GM04503 (cell line): ENCODE measurements around the gene LCN12.

ENCODE experiments used
- DNase-seq: peaks from one replicate; pipeline ENCODE4 v3.0.0-alpha.2; 2012; ENCODE audit warnings: low read depth

The LCN12 gene

DNA sequence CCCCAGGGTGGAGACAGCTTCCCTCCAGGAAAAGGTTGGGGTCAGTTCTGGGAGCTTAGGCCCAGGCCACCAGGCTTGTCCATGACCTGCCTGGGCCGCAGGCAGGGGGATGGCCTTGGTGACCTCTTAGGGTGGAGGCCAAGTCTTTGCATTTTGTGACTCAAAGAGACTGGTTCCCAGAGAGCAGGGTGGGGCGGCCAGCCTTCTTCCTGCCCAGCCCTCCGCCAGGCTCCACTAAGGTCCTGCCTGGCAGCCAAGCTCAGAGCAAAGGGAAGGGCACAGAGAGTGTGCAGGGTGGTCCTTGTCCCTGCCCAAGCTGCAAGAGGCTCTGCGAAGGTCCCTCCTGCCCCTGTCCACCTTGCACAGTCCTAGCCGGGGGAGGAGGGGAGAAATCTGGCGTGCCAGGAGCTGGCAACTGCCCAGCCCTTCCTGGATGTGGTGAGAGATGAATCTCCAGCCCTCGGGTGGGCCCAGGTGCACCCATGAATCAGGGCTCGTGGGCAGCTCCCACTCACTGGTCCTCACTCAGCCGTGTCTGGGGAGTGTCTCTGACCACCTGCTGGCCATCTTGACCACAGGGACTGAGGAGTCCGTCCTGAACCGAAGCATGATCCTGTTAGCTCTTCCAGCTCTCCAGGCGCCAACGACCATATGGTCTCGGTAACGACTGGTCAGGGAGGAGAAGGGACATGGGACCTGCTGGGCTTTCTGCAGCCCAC is 22.9 kb downstream of the LCN12 start:
- DNase-seq, result no peak

DNA sequence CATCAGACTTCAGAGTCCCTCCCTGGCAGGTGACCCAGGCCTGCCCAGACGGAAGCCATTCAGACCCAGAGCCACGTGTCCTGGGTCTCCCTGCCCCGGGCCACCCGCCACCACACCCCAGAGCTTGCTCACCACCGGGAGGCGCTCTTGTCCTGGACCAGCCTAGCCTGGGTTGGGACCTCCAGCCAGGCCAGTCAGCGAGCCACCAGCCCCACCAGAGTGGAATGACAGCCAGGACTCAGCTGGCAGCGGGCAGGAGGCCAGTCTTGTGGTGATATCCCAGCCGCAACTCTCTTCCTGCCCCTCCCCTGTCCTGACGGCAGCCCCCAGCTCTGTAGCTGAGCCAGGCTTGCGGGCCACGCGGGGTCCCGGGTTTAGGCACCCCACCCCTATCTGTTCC is 23.6 kb downstream of the LCN12 start:
- DNase-seq, result no peak

DNA sequence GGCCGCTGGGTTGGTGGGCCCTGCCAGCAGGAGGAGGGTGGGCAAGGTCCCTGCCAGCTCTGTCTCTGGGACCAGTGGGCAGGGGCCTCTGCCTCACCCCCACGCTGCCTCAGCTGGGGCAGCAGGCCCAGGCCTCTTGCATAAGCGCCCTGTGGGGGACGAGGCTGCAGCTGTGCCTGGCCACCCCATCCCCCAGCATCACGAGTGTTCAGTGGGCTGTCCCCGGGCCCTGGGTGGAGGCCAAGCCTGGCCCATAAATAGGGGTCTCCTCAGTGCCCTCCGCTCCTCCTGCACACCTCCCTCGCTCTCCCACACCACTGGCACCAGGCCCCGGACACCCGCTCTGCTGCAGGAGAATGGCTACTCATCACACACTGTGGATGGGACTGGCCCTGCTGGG is 25.1 kb downstream of the LCN12 start, which contains the start of gene PTGDS:
PTGDS (plus strand) TSS at position 282 of the 400 bp plus-strand sequence; CDS start at position 357, 75 bp downstream.
- DNase-seq, result no peak

DNA sequence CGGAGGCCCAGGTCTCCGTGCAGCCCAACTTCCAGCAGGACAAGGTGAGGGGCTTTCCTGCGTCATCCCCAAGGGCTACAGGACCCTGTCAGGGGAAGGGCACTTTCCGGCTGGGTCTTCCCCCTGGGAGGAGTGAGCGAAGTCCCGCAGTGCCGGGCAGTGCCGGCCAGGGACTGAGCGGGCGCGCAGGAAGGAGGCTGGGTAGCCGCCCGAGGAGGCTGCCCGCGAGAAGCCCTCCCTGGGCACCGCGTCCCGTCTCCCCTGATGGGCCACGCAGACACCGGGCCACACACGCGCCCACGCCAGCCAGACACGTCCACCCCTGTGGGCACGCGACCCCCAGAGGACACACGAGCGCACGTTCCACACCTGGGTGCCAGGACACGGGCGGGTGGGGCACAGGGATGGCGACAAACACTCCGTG is 25.6 kb downstream of the LCN12 start:
- DNase-seq, result no peak

DNA sequence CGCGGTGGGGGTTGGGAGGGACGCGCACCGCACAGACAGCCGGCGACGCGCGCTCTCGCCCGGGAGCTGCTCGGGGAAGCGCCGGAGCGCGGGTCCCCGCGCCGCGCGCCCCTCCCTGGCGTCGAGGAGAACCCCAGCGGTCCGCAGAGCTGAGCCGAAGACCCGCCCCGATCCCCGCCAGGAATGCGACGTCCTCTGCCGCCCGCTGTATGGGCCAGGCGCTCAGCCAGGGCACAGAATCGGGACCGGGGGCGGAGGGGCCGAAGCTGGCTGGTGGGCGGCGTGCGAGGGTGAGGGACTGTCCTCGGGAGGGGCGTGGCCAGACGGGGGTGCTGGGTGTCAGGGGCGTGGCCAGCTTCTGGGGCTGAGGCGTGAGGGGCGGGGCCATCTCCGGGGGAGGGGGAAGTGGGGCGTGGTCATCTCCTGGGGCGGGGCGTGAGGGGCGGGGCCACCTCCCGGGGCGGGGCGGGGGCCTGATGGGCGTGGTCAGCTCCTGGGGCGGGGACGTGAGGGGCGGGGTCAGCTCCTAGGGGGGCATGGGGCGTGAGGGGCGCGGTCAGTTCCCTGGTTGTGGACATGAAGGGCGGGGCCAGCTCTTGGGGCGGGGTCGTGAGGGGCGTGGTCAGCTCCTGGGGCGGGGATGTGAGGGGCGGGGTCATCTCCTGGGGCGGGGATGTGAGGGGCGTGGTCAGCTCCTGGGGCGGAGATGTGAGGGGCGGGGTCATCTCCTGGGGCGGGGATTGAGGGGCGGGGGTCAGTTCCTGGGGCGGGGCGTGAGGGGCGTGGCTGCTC is 26.2 kb downstream of the LCN12 start:
- no peak for DNase-seq

DNA sequence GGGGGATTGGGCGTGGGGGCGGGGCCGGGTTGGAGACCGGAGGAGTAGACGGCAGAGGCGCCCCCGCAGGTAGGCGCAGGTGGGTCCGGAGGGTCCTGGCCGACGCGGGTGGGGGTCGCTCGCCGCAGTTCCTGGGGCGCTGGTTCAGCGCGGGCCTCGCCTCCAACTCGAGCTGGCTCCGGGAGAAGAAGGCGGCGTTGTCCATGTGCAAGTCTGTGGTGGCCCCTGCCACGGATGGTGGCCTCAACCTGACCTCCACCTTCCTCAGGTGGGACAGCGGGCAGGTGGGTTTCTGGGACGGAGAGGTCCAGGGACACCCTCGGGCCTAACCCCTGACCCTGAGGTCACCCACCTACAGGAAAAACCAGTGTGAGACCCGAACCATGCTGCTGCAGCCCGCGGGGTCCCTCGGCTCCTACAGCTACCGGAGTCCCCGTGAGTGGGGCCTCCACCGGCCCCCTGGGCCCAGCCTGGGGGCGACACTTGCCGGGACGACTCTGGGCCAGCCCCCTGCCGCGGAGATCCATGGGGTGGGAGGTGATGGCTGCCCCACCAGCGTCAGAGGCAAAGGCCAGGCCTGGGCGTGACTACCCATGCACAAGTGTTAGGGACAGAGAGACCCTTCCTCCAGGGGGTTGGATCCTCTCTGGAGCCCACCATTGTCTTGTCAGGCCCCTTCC is 26.9 kb downstream of the LCN12 start:
- DNase-seq, result no peak

DNA sequence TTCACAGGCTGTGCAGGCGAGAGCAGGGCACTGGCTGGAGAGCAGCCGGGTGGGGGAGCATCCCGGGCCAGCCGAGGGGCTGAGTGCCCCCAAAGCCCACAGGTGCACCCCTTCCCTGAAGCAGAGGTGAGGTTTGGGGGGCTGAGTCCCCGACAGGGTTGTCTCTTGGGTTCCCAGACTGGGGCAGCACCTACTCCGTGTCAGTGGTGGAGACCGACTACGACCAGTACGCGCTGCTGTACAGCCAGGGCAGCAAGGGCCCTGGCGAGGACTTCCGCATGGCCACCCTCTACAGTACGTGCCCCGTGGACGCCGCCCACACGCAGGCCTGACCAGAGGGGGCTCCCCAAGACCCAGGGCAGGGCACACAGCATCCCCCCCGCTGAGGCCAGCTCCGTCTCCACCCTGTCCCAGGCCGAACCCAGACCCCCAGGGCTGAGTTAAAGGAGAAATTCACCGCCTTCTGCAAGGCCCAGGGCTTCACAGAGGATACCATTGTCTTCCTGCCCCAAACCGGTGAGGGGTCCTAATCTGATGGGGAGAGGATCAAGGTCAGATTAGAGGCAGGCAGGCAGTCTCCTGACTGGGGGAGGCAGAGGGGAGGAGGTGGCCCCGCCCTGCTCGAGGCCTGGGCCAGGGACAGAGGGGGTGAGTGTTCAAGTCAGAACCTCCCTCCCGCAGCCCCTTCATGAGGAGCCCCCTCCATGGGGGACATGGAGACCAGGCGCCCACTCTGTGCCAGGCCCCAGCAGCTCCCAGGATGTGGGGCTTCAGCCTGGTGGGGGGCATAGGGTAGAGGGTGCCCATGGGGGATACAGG is 27.9 kb downstream of the LCN12 start:
- DNase-seq, result no peak

DNA sequence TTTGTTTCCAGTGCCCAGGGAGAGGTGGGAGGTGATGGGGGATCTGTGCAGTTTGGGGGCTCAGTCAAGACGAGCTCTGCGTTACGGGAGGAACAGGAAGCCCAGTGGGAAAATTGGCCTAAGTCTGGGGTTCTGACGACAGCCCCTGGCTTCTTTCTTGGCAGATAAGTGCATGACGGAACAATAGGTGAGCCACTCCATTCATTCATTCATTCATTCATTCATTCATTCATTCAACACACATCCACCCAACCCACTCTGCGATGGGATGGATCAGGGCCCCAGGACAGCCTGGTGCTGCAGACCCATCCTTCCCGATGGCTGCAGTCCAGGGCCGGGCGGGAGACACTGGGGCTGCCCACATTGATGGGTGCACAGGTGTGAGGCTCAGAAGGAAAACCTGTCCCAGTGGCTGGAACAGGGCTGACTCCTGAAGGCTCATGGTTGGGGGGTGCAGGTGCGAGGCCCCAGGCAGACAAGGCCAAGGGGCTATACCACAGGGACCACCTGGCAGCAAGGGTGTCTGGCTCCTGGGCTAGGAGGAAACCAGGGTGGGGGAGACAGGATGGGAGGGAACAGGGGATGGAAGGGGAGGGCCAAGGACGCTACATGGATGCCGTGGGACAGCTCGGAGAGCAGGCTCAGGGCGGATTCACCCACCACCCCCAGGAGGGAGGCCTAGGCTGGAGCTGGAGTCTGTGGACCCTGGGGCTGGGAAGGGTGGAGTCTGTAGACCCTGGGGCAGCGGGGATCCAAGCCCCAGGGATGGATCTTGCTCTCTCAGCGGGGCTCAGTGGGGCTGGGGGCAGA is 28.8 kb downstream of the LCN12 start:
- no peak for DNase-seq

DNA sequence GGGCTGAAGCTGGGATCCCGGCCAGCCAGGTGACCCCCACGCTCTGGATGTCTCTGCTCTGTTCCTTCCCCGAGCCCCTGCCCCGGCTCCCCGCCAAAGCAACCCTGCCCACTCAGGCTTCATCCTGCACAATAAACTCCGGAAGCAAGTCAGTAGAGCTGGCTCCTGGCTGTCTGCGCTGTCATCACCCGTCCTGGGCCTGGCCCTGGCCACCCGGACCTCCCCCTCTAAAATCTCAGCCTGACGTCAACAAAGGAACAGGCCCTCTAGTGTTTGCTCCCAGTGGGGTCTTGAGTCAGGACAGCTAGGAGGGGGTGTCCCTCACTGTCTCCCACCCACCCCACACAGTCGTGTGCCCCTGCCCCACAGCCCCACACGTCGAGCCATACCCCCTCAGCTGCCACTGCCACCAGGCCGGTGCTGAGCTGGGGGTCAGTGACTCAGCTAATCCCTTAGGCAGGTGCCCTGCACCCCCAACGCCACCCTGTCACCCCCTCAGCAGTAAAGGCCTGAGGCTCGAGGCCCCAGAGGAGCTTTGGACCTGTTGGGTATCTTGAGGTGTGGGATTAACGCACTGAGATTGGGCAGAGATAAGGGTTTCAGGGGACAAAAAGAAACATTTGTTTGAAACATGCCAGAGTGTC is 29.6 kb downstream of the LCN12 start:
- DNase-seq, result no peak

DNA sequence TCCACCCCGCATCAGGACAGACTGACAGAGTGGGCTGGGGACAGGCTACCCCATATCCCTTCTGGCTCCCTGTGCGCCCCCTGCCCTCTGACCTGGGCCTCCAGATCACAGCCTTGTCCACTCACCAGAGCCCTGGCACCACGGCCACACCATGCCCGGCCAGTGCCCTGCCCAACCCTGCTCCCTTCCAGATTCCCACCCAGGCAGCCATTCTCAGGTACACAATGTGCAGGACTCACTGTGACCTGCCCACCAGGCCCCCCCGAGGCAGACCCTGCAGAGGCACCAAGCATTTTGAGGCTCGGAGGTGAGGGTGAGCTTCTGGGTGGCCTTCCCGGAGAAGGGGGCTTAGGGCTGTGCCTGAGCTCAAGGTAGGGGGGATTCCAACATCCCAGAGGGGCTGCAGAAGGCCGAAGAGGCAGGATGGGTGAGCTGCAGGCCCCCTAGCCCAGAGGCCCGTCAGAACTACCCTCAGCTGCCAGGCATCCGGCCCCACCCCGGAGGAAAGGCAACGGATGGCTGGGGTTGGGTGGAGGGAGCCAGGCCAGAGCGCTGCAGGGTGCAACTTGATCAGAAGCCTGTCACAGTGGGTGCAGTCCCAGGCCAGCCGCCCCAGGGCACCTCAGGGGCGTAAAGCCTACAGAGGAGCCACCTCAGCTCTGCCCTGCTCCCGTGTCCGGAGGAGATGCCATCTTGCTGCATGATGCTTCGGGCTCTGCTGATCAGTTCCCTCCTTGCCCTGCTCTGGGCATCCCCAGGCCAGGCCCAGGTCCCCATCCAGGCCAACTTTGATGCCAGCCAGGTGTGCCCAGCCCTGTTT is 30.4 kb downstream of the LCN12 start, which contains the start of gene LCNL1:
LCNL1 (plus strand) TSS at position 762 of the 820 bp plus-strand sequence. CDS start 594 bp downstream, outside the sequence.
- no peak for DNase-seq

DNA sequence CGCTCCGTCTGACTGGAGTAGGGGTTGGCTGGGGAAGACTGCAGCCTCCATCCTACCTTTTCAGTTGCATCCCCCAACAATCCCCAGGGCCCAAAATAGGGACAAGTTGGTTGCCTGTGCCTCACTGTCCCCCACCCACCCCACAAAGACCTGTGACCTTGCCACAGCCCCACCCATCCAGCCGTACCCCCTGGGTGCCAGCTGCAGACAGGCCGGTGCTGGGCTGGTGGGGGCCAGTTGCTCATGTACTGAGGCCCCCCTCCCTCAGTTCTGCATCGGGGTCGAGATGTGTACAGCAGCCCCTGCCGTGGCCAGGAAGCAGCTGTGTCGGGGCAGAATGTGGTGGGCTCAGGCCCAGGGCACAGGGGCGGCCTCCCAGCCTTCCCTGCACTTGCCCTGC is 31.1 kb downstream of the LCN12 start:
- DNase-seq, result no peak

DNA sequence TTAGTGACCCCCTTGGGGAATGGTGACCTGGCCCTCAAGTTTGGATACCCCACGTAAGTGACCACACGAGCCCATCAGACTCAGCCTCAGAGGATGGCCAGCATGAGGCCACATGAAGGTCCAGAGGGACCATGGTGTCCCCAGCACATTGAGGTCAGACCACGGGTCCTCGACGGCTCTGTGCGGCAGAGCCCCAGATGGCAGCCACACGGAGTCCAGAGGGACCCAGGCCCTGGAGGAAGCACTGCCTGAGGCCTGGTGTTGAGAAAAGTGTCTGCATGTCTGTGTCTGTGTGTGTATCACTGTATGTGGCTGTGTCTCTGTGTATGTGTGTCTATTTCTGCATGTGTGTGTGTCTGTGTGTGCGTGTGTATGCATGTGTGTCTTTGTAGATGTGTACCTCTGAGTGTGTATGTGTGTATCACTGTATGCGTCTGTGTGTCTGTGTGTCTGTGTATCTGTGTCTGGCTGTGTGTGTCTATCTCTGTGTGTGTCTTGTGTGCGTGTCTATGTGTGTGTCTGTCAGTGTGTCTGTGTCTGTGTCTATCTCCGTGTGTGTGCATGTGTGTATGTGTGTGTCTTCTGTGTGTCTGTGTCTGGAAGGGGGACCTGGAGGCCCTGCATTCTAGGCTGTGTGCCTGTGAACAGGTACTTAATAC is 31.7 kb downstream of the LCN12 start:
- no peak for DNase-seq

DNA sequence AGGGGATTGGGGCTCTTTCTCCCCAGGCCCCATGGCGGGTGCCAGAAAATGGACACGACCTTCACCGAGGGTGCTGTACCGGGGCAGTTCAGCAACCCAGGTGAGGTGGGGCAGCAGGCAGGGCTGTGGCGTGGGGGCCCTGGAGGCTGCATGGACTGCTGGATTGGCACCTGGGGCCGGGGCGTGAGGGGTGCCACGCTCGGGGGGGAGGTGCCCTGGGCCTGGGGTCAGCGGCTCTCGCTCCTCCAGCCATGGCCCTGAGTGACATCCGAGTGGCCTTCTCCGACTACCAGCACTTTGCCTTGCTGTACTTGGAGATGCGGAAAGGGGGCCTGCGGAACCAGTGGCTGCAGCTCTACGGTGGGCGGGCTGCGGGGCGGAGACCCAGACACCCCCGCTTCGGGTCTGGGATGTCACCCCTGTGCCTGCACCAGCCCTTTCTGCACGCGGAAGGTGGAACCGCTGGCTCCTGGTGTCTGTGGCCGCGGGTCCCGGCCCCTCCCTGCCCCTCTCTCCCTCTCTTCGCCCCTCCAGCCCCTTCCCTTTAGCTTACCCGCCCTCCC is 32.5 kb downstream of the LCN12 start:
- DNase-seq, result no peak

DNA sequence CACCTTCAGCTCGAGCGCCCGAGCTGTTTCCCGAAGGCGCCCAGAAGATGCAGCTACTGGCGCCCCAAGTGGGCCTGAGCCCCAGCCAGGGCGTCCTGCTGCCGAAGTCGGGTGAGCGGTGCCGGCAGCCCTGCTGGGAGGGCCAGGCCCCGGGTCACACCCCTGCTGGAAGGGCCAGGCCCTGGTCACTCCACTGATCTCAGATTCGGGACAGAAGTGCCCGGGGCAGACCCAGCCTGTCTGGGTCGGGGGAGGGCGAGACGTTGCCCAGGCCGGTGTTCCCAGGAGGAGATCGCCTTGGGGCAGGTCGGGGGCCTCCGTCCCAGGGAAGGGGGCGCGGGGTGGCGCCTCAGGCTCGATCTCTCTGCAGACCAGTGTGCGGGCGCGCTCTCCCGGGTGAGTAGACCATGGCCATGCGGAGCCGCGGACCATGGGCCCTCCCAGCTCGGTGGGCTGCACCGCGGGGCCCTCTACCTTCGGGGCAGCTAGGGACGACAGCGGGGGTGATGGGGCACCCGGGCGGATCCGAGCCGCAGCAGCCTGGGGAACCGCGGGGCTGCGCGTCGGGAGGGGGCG is 33.0 kb downstream of the LCN12 start:
- no peak for DNase-seq

DNA sequence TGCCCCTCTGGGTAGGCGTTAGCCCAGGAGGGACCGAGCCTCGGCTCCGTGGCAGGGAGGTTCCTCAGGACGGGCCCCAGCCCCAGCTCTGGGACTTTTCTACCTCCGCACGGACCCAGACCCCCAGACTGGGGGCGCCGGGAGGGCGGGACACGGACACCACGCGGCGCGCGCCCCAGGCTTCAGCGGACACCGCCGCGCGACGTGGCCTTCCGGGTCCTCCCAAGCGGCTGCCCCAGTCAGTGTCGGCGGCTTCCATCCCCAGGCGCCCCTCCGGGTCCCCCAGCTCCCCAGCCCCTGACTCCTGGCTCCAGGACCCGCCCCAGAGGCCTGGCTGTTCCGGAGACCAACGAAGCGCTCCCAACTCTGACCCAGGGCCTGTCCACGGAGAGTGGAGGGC is 33.8 kb downstream of the LCN12 start:
- DNase-seq, result no peak

DNA sequence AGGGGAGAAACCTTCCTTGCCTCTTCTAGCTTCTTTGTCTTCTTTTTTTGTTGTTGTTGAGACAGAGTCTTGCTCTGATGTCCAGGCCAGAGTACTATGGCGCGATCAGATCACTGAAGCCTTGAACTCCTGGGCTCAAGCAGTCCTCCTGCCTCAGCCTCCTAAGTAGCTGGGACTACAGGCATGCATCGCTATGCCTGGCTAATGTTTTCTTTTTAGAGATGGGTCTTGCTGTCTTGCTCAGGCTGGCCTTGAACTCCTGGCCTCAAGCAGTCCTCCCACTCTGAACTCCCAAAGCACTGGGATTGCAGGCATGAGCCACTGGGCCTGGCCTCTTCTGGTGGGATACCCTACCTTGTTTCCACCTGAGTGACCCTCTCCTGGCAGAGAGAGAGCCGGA is 36.8 kb downstream of the LCN12 start:
- DNase-seq, result no peak

DNA sequence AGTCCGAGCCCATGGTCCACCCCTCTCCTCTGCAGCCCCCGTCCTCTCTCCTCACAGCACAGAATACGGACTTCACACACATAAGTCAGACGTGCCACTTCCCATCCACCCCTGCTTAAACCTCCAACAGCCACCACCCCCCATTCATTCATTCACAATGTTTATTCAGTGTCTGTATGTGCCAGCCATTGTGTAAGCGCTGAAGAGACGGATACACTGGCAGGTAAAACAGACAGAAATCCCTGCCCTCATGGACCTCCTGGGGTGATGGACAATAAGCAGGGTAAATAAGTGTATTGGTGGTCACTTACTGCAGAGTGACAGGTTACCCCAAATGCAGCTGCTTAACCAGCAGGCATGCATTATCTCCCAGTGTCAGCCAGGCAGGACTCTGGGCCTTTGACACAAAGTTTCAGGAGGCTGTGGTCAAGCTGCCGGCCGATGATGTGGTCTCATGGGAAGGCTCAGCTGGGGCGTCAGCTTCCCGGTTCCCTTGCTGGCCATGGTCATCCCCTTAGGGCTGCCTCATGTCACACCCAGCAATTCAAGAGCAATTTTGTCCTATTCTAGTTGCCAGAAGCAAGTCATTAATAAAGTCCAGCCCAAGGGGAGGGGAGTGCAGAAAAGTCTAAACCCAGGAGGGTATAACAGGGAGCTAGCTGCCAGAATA is 38.3 kb downstream of the LCN12 start:
- DNase-seq, result no peak
